ENCODE data around the gene SUSD3.
A peak's percentile ranks its signal among the peaks of the same experiment; 100 is the strongest.

The SUSD3 gene

GRCh38 chr9:93053781-93054331, 4.6 kb upstream of the SUSD3 start:
- DNase-seq: no peak

GRCh38 chr9:93054758-93055704, 3.5 kb upstream of the SUSD3 start:
- no peak for DNase-seq

GRCh38 chr9:93057042-93057702, 1.3 kb upstream of the SUSD3 start:
- no peak for DNase-seq

GRCh38 chr9:93057703-93058354, 672 bp upstream of the SUSD3 start:
- DNase-seq: no peak

- peak; percentile 22 for DNase-seq
These were observed 662 bp downstream of the SUSD3 start for GRCh38 chr9:93059011-93059714.

GRCh38 chr9:93059715-93060578, 1.4 kb downstream of the SUSD3 start:
- no peak for DNase-seq

- no peak for DNase-seq
These were observed 2.3 kb downstream of the SUSD3 start for GRCh38 chr9:93060746-93061259.

GRCh38 chr9:93061260-93061751, 2.8 kb downstream of the SUSD3 start:
- no peak for DNase-seq

- peak; percentile 29 for DNase-seq
These were observed 3.6 kb downstream of the SUSD3 start for GRCh38 chr9:93061791-93062763.

GRCh38 chr9:93064392-93065134, 6.1 kb downstream of the SUSD3 start:
- DNase-seq: peak; percentile 92

- DNase-seq: no peak
These were observed 6.7 kb downstream of the SUSD3 start for GRCh38 chr9:93065135-93065720.

- DNase-seq: no peak
These were observed 8.6 kb downstream of the SUSD3 start for GRCh38 chr9:93066978-93067603.

GRCh38 chr9:93068956-93069355, 10.5 kb downstream of the SUSD3 start:
- DNase-seq: no peak

GRCh38 chr9:93071464-93071863, 13.0 kb downstream of the SUSD3 start:
- no peak for DNase-seq

- no peak for DNase-seq
These were observed 13.9 kb downstream of the SUSD3 start for GRCh38 chr9:93072383-93072795.

GRCh38 chr9:93076101-93076791, 17.7 kb downstream of the SUSD3 start:
- DNase-seq: no peak

- no peak for DNase-seq
These were observed 18.3 kb downstream of the SUSD3 start for GRCh38 chr9:93076792-93077128.

- DNase-seq: no peak
These were observed 18.9 kb downstream of the SUSD3 start for GRCh38 chr9:93077367-93077766.
